Panc1 (cell line): Measurements from ENCODE around the gene ATP6V0B.

Experiments
- POLR2AphosphoS5 ChIP-seq: IDR thresholded peaks from 2 replicates; pipeline ENCODE4 v1.6.1; 2012; ENCODE audit warnings: mild to moderate bottlenecking, low read depth, low read length, moderate library complexity
- TF ChIP-seq, protein P1 (sequence below): fragments of 450-650 bp; IDR thresholded peaks from 2 replicates; pipeline ENCODE4 v1.5.1; 2017; ENCODE audit warnings: mild to moderate bottlenecking
- TF ChIP-seq, protein P2 (sequence below), 2 experiments: IDR thresholded peaks; 2 replicates each; pipeline ENCODE4 v1.6.1; 2011 to 2012; ENCODE audit warnings: low read depth in 2 of 2, control low read depth in 1 of 2, low read length in 1 of 2, mild to moderate bottlenecking in 1 of 2, moderate library complexity in 1 of 2; ENCODE audit not compliant: insufficient read depth in 1 of 2

DNA sequence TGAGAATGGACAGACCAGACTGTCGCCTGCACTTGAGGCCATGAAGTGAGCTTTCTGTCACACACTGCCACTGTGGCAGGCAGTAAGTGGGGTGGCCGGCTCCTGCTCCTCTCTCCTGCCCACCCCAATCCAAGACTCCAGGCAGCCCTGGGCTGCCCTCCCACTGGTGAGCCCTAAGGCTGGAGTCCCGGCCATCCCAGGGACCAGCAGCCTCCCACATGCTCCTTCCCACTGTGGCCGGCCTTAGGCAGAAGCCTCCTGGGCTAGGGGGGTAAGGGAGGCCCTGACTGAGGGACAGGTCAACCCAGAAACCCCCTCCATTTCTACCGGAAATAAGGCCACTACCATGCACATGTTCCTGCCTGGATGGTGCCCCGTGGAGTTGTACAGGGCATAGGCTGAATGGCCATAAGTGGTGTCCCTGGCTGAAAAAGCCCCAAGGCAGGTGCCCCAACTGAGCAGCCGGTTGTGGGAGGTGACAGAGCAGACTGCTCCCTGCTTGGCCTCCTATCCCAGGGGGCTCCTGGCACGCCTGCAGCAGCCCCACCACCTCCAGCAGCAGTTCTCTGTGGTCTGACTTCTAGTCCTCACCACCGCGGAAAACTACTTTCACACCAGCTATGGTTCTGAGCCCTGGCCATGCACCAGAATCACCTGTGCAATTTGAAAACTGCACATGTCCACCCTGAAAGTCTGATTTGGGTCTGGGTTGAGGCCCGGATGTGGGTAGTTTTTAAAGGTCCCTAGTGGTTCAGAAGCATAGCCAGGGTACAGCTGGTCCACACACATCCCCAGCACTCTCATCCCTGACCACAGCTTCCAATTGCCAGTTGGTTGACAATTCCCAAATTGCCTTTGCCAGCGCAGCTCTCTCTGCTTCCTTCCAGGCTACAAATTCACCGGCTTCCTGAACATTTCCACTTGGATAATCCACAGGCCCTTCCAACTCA lies 42.8 kb upstream of the ATP6V0B start:
- TF ChIP-seq, protein P1, sequence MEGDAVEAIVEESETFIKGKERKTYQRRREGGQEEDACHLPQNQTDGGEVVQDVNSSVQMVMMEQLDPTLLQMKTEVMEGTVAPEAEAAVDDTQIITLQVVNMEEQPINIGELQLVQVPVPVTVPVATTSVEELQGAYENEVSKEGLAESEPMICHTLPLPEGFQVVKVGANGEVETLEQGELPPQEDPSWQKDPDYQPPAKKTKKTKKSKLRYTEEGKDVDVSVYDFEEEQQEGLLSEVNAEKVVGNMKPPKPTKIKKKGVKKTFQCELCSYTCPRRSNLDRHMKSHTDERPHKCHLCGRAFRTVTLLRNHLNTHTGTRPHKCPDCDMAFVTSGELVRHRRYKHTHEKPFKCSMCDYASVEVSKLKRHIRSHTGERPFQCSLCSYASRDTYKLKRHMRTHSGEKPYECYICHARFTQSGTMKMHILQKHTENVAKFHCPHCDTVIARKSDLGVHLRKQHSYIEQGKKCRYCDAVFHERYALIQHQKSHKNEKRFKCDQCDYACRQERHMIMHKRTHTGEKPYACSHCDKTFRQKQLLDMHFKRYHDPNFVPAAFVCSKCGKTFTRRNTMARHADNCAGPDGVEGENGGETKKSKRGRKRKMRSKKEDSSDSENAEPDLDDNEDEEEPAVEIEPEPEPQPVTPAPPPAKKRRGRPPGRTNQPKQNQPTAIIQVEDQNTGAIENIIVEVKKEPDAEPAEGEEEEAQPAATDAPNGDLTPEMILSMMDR = no peak
- no peak for TF ChIP-seq POLR2AphosphoS5
- TF ChIP-seq, protein P2, sequence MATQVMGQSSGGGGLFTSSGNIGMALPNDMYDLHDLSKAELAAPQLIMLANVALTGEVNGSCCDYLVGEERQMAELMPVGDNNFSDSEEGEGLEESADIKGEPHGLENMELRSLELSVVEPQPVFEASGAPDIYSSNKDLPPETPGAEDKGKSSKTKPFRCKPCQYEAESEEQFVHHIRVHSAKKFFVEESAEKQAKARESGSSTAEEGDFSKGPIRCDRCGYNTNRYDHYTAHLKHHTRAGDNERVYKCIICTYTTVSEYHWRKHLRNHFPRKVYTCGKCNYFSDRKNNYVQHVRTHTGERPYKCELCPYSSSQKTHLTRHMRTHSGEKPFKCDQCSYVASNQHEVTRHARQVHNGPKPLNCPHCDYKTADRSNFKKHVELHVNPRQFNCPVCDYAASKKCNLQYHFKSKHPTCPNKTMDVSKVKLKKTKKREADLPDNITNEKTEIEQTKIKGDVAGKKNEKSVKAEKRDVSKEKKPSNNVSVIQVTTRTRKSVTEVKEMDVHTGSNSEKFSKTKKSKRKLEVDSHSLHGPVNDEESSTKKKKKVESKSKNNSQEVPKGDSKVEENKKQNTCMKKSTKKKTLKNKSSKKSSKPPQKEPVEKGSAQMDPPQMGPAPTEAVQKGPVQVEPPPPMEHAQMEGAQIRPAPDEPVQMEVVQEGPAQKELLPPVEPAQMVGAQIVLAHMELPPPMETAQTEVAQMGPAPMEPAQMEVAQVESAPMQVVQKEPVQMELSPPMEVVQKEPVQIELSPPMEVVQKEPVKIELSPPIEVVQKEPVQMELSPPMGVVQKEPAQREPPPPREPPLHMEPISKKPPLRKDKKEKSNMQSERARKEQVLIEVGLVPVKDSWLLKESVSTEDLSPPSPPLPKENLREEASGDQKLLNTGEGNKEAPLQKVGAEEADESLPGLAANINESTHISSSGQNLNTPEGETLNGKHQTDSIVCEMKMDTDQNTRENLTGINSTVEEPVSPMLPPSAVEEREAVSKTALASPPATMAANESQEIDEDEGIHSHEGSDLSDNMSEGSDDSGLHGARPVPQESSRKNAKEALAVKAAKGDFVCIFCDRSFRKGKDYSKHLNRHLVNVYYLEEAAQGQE (IDR thresholded peaks at IDR 0.05; ENCODE audit: insufficient read depth in 1 of 2, low read depth in 2 of 2, low read length in 1 of 2) = no peak
